GM12875 (cell line): ENCODE measurements around the gene ATAT1.

Source experiments
- H3K4me3 ChIP-seq: one replicate; pipeline ENCODE4 v1.5.1; 2011; ENCODE audit warnings: low read depth, low read length, control low read depth
- TF ChIP-seq, protein P1 (sequence below): IDR thresholded peaks from 2 replicates; pipeline ENCODE4 v1.5.1; 2011; ENCODE audit warnings: low read depth, mild to moderate bottlenecking, control low read depth, inconsistent platforms, low read length, moderate library complexity, borderline replicate concordance; ENCODE audit not compliant: insufficient read depth

The ATAT1 gene

DNA sequence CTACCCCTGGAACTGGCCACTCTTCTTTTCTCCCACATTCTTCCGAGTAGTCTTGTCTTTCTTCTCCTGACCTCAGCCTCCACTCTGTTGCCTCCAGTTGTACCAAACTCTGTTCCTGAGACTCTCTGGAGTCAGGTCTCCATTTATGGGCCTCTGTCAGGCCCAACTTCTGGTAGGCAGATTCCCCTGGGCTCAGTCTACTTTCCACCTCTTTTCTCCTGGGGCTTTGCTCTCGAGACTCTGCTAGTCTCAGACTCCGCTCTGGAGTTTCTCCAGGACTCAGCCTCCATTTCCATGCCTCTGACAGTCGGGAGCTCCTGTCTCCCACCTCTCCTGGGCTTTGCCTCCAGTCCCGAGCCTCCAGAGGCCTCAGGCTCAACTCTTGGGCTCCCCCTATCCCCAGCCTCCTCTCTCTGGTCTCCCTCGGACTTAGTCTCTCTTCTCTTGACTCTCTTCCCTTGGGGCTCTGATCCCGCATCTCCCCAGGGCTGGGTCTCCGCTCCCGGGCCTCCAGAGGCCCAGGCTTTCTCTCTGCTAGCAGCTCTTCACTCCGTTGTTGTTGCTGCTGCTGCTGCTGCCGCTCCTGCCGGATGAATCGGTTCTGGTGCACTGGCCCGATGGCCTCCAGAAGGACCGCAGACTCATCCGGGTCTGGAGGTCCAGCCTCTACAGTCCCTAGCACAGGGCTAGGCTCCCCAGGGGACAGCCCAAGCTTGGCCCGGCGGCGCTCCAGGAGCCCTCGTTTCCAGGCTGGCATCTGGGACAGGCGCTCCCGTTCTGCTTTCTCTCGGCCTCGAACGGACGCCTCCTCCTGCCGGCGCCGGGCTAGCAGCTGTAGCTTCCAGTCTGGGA lies 58.7 kb downstream of the ATAT1 start:
- TF ChIP-seq, protein P1, sequence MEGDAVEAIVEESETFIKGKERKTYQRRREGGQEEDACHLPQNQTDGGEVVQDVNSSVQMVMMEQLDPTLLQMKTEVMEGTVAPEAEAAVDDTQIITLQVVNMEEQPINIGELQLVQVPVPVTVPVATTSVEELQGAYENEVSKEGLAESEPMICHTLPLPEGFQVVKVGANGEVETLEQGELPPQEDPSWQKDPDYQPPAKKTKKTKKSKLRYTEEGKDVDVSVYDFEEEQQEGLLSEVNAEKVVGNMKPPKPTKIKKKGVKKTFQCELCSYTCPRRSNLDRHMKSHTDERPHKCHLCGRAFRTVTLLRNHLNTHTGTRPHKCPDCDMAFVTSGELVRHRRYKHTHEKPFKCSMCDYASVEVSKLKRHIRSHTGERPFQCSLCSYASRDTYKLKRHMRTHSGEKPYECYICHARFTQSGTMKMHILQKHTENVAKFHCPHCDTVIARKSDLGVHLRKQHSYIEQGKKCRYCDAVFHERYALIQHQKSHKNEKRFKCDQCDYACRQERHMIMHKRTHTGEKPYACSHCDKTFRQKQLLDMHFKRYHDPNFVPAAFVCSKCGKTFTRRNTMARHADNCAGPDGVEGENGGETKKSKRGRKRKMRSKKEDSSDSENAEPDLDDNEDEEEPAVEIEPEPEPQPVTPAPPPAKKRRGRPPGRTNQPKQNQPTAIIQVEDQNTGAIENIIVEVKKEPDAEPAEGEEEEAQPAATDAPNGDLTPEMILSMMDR: peak; percentile 46; the same call in 1 of the 2 replicates

DNA sequence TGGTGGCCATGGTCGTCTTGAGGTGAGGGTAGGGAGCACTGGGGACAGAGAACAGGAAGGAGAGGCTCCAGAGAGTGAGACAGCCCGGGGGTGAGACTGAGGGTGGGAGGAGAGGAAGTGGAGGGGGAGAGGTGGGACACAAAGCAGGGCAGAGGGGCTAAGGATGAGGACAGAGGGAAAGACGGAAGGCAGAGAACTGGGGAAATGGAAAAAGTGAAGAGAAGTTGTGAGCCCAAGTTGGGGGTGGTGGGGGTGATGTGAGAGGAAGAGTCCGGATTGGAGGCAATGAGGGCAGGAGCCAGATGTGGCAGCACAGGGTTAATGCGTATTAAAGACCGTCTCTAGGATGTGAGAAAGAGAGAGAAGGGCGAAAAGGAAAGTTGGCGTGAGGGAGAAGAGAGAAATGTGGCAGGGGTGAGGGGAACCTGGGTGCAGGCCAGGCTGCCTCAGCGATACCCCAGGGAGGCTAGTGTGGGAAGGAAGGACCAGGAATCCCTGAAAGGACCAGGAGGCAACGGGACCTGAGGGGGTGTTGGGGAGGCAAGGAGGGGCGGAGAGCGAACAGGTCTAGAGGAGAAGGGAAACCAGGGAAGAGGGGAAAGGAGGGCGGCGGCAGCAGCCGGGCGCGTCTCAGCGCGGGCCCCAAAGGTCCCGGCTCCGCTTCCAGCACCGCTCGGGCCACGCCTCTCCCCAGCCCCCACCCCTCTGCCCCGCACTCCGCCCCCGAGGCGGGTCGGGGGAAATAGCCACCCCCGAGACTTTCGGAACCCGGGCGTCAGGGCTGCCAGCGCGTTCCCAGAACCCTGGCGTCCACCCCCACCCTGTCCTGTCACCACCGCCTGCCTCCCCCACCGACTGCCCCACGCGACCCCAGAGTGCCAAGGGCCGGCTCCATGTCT lies 59.6 kb downstream of the ATAT1 start, which contains the start of gene PPP1R18:
Gene PPP1R18 (minus strand): TSS at position 637 of the 899 bp plus-strand sequence. CDS start 627 bp downstream, at position 10.
- peak within 1 kb of the TSS; percentile 76 for H3K4me3 ChIP-seq
- TF ChIP-seq, protein P1: no peak

More for the DNA sequence above, 58.7 kb downstream of the ATAT1 start:
- H3K4me3 ChIP-seq: peak overlapping the region; percentile 76

DNA sequence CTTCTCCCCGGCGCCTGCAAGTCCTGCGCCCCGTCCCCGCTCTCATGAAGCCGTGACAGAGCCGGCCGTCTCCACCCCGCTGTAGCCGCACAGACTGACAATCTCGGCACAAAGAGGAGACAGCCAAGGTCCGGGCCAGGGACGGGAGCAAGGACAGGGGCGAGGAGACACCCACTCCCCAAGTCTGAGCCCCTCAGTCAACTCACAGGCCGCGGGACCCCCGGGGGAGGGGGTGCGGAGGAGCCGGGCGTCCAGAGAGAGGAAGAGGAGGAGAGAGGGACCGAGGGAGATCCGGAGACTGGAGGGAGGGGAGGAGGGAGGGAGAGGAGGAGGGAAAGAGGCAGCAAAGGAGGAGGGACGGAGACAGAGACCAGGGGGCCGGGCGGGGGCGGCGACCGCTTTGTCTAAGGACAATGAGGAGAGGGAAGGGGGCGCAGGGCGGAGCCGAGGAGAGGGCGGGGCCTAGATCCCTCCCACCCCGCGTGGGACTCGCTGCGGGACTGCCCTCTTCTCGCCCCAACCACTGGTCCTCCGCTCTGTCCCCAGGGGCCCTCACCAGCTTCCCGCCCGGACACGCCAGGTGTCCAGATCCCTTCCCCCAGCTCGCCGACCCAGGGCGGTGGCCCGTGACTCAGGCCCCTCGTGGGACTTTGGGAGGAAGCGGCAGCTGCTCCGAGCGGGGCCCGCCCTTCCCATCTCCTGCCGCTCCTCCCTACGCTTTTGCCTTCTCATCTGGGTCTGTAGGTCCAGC lies 60.4 kb downstream of the ATAT1 start:
- TF ChIP-seq, protein P1: no peak
- H3K4me3 ChIP-seq: peak overlapping the region; percentile 76

DNA sequence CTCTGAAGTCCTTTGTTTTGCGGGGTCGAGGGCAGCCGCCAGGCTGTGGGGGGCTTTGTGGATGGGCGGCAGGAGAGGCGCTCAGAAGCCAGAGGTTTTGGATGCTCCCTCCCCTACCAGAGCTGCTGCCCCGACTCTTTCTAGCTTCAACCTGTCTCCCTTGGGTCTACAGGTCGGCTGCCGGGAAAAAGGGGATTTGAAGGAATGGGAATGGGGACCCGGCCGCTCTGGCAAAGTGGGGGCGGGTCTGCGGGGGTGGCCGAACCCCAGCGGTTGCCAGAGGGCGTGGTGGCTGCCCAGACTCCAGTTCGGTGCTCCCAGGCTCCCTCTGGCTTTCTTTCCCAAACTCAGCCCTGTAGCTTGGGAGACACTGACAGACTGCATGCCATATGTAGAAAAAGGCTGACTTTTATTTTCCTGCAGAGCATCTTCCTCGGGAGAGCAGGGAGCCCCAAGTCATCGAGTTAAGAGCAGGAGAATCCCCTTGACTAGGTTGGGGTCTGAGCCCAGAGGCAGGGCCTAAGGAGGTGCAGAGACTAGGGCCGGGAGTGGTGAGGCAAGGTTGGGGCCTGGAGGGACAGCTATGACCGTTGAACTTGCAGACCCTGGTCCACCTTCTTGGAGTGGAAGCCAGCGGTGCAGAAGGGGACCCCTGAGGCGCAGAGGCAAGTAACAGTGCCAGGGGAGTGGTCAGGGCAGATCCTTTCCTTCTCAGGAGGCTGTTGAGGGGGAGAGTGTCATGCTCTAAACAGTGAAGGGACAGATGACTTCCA lies 61.2 kb downstream of the ATAT1 start:
- peak overlapping the region; percentile 76 for H3K4me3 ChIP-seq
- TF ChIP-seq, protein P1: no peak

DNA sequence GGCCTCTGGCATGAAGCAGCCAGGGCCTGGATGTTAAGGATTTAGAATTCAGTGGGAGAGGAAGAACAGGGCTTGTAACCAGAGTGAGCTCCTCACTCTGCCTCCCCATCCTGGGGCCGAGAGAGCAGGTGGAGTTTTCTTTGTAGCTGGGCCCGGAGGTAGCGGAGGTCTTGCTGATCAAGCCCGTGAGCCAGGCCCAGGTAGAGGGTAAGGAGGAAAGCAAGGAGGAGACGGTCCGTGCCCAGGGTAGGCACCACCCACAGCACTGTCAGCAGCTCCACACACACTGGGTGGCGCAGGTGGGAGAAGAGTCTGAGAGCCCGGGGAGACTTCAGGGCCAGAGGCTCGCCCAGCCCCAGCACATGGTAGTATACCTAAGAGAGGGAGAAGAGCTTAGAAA lies 61.9 kb downstream of the ATAT1 start:
- peak overlapping the region; percentile 76 for H3K4me3 ChIP-seq
- TF ChIP-seq, protein P1: 0 out of 2 replicates have a peak, but pooled peaks have one; percentile 5

DNA sequence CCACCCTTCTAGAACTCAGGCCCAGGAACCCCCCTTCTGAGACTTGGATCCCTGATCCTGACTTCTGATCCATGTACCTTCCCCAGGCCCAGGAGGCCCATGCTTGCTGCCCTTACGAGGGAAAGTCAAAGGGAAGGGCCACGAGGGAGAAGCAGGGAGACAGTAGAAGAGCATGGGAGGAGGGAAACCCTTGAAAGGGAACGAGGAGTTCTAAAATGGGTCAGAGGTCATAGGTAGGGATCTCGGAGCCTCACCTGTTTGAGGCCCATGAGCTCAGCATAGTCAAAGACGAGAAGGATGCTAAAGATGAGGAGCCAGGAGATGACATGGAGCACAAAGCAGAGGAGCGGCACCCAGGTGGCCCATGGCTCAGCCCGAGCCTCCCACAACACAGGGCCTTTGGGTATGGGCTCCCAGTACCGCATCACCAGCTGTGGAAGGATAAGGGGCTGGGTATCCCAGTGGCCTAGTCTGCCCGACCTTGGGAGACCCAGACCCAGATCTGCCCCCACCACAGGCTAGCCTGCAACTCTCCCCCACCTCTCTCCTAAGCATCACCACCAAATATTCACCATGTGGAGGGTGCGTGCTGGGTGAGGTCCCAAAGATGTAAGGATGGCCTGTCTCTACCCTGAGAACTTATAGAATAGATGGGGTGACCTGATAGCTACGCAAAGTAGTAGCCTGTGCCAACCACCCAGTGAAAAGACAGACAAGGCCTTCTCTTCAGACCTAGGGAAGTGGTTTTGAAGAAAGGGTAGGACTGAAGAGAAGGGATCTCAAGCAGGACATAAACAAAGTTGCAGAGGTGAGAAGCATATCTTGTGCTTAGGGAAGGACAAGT lies 62.6 kb downstream of the ATAT1 start:
- TF ChIP-seq, protein P1: no peak
- H3K4me3 ChIP-seq: peak overlapping the region; percentile 76
